GM10266 (cell line): ENCODE data around the gene FAM9A.
"Not testable (repeated sequence)": the region's sequence is repeated elsewhere in the genome, so short reads cannot be mapped to it uniquely, and the experiment has no call there.

Source experiments
- DNase-seq: peaks from one replicate; pipeline ENCODE4 v3.0.0; 2012; ENCODE audit errors: extremely low spot score
- TF ChIP-seq, protein P1 (sequence below): IDR thresholded peaks from 2 replicates; pipeline ENCODE4 v1.5.1; 2012; ENCODE audit warnings: mild to moderate bottlenecking, low read depth; ENCODE audit not compliant: control insufficient read depth, insufficient read depth; ENCODE audit errors: missing control alignments

Gene FAM9A

DNA sequence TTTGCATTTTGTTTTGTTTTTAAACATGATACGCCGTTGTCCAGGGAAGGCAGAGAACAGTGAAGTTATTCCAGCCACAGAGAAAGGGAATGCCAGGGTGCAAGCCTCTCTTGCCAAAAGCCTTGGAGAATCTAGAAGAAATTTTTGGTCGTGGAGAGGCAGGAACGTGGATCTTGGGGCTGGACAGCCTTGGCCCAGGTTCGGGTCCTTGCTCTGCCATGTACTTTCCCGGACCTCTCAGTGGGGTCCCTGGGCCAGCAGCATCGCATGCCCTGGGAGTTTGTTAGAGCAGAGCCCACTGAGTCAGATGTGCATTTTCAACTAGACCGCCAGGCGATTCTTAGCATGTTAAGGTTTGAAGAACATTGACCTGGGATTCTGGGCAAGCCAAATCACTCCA, 18.6 kb downstream of the FAM9A start:
- TF ChIP-seq, protein P1, sequence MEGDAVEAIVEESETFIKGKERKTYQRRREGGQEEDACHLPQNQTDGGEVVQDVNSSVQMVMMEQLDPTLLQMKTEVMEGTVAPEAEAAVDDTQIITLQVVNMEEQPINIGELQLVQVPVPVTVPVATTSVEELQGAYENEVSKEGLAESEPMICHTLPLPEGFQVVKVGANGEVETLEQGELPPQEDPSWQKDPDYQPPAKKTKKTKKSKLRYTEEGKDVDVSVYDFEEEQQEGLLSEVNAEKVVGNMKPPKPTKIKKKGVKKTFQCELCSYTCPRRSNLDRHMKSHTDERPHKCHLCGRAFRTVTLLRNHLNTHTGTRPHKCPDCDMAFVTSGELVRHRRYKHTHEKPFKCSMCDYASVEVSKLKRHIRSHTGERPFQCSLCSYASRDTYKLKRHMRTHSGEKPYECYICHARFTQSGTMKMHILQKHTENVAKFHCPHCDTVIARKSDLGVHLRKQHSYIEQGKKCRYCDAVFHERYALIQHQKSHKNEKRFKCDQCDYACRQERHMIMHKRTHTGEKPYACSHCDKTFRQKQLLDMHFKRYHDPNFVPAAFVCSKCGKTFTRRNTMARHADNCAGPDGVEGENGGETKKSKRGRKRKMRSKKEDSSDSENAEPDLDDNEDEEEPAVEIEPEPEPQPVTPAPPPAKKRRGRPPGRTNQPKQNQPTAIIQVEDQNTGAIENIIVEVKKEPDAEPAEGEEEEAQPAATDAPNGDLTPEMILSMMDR, result no peak
- no peak for DNase-seq

DNA sequence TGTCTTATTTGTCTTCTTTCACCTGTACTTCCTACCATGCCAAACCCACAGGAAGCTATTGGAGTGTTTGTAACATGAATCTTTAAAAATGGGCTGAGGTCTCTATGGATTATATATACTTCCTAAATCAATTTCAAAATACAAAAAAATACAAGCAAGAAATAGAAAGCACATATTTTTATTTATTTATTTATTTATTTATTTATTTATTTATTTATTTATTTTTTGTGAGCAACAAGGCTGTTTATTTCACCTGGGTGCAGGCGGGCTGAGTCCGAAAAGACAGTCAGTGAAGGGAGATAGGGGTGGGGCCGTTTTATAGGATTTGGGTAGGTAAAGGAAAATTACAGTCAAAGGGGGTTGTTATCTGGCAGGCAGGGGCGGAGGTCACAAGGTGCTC, 19.3 kb downstream of the FAM9A start:
- DNase-seq, result not testable (repeated sequence)

DNA sequence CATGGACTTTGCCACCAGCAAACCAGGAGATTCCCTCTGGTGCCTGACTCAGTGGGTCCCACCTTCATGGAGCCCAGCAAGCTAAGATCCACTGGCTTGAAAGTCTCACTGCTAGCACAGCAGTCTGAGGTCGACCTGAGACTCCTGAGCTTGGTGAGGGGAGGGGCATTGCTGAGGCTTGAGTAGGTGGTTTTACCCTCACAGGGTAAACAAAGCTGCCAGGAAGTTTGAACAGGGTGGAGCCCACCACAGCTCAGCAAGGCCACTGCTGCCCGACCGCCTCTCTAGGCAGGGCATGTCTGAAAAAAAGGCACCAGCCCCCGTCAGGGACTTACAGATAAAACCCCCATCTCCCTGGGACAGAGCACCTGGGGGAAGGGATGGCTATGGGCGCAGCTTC, 28.1 kb downstream of the FAM9A start:
- no peak for DNase-seq
- TF ChIP-seq, protein P1, result no peak

DNA sequence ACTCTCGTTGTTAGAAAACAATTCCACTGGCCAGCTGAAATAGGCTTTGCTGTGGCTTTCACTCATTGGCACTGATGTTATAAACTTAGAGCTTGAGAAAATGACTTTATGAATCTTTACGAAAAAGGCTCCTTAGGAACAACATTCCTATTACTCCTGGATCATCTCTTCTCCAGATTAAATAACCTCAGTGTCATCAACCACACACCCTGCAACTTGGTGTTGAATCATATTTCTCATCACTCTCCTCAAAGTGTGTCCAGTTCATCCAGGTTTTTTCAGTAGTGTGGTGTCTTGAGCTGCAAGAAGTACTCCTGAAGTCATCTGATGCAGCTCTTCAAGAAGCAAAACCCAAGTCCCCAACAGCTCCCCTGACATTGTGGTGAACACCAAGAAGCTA, 41.2 kb downstream of the FAM9A start:
- DNase-seq, result no peak
- TF ChIP-seq, protein P1, result no peak

DNA sequence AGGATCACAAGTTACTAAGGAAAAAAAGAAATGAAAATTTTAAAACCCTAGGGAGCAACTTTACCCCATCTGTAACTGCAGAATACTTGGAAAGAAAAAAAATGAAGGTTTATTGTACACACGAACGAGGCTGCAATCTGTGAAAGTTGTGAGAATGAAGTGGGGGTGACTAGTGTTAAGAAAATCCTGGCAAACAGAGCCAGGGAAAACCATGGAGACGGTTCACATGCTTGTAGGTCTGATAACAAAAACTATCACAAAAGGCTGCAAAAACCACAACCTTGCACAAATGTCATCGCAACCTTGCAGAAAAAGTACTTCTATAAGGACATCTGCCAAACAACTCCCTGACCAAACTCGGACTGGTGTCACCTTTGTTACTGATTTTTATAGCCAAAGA, 42.5 kb downstream of the FAM9A start:
- DNase-seq, result not testable (repeated sequence)

DNA sequence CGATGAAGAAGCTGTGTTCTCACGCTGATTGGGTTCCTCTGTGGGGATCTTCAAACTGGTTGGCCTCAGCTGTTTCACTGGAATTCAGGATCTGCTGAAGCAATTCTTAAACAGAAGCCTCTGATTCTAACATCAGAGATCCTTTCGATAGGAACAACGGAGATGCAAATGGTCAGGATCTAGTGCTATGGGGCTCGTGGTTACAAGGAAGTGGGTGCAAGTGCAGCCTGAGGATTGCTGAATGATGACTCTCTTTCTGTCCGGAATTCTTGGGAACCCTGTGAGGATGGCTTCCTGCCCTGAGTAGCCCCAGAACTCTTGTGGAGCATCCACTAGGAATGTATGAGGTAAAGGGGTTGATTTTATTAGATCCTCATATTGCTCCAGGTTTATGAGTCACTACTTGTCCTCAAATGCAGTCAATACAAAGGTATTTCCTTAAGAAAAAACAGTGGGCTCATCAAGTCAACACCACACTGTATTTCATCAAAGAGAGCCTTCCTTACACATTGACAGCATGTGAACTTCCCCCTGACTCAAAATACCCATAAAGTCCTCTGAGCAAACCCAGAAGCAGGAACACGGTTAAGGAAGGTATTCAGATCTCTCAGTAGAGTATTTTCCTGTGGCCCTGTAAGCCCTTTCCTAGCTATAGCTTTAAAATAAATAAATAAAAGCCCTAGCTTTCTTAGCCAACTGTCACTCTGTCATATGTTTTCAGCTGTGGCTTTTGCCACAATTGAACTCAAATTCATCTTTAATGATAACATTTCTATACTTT, 43.4 kb downstream of the FAM9A start:
- DNase-seq, result not testable (repeated sequence)

DNA sequence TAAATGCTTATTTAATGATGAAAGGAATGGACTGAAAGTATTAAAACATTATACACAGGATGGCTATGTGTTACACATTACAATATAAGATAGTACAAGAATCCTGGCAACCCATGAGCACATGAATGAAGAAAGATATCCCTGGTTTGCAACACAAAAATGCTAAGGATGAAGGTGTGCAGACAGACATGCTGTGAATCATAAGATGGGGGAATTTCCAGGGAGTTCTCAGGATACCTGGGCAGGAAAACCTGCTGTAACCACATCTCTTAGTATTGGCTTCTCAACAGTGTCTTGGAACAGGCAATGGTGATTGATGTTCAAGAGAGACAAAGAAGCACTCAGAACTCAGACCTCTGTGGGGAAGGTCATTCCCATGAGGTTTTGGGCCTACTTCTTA, 45.4 kb downstream of the FAM9A start:
- TF ChIP-seq, protein P1, result no peak
- DNase-seq, result no peak

DNA sequence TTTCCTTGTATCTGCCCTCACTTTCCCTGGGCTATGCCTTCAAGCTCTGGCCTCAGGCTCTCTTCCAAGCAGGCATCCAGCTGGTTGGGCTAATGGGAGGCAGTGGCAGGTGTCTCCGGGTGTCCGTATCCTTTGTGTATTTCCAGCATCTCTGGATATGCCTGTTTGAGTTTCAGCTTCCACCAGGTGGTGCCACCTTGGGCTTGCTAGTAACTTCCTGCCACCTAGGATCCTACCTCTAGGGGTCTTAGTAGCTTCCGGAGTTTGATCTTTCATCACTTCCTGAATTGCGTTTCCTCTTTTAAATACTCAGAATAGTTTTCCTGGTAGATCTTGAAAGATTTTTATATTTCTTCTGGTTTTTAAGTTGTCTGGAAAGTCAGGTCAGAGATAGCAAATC, 46.1 kb downstream of the FAM9A start:
- DNase-seq, result no peak
- TF ChIP-seq, protein P1, result no peak

DNA sequence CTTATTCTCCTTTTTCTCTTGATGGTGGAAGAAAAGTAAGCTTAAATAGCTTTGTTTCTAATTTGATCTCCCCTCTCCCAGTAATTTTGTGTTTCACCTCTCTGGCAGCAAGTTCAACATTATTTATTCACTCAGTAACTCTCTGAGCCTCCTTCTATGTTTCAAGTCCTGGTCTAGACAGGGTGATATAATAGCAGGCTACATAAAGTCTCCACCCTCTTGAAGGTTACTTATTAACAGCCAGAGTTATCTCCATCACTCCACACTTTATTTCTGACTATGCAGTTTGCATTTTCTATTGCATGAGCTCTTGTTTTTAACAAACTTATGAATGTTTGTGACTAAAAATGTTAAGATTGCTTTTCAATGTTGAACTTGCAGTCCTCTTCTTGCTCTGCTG, 51.5 kb downstream of the FAM9A start:
- no peak for DNase-seq
- TF ChIP-seq, protein P1, result no peak
